ENCODE data around the gene MUTYH. TPM values are rescaled to one million over a fixed set of nuclear protein-coding genes. Genes with fewer than 3 reads are reported as not detected.
"Not testable (repeated sequence)": the region's sequence is repeated elsewhere in the genome, so short reads cannot be mapped to it uniquely, and the experiment has no call there.

The MUTYH gene
- total RNA-seq (ENCODE audit: low replicate concordance): 7.7 and 16.8 TPM in 2 replicates

DNA sequence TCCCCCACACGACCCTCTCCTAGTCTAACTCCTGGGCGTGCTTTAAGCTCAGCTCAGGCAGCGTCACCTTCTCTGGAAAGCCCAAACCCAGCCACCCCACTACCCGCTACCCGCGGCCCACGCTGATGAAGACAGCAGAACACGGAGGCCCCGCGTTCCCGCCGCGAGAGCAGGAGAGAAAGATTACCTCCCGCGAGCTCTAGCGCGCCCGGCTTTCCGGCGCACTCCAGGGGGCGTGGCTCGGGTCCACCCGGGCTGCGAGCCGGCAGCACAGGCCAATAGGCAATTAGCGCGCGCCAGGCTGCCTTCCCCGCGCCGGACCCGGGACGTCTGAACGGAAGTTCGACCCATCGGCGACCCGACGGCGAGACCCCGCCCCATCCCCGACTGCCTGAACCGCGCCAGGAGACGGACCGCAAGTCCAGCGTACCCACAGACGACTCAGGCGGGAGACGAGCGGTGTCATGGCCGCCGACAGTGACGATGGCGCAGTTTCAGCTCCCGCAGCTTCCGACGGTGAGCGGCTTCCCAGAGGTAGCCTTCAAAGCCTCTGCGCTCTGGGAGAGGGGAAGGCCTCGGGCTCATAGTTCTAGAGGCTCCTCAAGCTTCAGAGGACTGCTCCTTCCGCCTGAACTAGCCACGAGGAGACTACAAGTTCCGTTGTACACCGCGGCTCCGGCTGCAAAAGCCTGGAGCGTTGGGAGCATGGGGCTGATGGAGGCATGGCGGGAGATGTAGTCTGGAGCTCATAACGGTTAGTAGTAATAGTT, at the start of gene MUTYH, which contains the start of gene TOE1:
TSS of gene MUTYH (minus strand) at position 652 of the 770 bp plus-strand sequence. CDS start 5,935 bp downstream, outside the sequence.
TSS of gene TOE1 (plus strand) at position 382 of the 770 bp plus-strand sequence. CDS start at position 465, 83 bp downstream.
- TF ChIP-seq, protein P1, sequence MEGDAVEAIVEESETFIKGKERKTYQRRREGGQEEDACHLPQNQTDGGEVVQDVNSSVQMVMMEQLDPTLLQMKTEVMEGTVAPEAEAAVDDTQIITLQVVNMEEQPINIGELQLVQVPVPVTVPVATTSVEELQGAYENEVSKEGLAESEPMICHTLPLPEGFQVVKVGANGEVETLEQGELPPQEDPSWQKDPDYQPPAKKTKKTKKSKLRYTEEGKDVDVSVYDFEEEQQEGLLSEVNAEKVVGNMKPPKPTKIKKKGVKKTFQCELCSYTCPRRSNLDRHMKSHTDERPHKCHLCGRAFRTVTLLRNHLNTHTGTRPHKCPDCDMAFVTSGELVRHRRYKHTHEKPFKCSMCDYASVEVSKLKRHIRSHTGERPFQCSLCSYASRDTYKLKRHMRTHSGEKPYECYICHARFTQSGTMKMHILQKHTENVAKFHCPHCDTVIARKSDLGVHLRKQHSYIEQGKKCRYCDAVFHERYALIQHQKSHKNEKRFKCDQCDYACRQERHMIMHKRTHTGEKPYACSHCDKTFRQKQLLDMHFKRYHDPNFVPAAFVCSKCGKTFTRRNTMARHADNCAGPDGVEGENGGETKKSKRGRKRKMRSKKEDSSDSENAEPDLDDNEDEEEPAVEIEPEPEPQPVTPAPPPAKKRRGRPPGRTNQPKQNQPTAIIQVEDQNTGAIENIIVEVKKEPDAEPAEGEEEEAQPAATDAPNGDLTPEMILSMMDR (IDR thresholded peaks at IDR 0.05; ENCODE audit: insufficient read depth, low read length): no peak
- DNase-seq (ENCODE audit: low read depth): peak; percentile 87
- H3K4me3 ChIP-seq (ENCODE audit: low read depth, low read length): peak within 1 kb of the TSS; percentile 79

DNA sequence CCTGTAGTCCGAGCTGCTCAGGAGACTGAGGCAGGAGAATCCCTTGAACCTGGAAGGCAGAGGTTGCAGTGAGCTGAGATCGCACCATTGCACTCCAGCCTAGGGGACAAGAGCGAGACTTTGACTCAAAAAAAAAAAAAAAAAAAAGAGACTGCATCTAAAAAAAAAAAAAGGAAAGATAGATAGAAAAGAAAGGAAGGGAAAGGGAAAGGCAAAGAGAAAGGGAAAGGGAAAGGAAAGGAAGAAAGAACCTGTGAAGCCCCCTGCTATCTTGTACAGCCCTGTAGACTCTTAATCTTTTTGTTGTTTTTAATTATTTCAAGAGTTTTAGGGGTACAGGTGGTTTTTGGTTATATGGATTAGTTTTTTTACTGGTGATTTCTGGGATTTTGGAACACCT, 46.0 kb upstream of the MUTYH start:
- TF ChIP-seq, protein P1 (IDR thresholded peaks at IDR 0.05; ENCODE audit: insufficient read depth, low read length): no peak
- DNase-seq (ENCODE audit: low read depth): no peak
- H3K4me3 ChIP-seq (ENCODE audit: low read depth, low read length): no peak overlapping the region

DNA sequence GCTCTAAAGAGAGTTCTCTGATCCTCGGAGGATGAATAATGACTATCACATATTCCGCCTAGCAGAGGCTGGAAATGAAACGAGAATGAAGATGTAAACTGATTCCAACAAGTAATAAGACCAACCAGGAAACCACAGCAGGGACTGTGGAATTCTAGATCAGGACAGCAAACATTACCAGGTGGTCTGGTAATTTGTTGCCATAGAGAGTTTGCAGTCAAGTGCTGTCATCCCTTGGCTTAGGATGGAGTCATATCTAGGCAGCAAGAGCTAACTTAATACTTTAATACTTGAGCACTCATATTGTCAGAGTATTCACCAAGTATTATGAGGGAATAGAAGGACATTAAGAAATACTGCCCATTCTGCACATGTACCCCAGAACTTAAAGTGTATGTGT, 45.1 kb upstream of the MUTYH start:
- no peak overlapping the region for H3K4me3 ChIP-seq (ENCODE audit: low read depth, low read length)
- DNase-seq (ENCODE audit: low read depth): no peak
- TF ChIP-seq, protein P1 (IDR thresholded peaks at IDR 0.05; ENCODE audit: insufficient read depth, low read length): no peak

DNA sequence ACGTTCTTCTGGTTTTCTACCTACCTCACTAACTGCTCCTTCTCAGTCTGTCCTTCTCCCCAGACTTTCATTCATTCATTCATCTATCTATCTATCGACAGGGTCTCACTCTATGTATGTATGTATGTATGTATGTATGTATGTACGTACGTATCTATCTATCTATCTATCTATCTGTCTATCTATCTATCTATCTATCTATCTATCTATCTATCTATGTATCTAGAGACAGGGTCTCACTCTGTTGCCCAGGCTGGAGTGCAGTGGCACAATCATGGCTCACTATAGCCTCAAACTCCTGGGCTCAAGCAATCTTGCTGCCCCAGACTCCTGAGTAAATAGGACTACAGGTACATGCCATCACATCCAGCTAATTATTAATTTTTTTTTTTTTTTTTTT, 44.0 kb upstream of the MUTYH start:
- DNase-seq (ENCODE audit: low read depth); H3K4me3 ChIP-seq (ENCODE audit: low read depth, low read length): not testable (repeated sequence)

DNA sequence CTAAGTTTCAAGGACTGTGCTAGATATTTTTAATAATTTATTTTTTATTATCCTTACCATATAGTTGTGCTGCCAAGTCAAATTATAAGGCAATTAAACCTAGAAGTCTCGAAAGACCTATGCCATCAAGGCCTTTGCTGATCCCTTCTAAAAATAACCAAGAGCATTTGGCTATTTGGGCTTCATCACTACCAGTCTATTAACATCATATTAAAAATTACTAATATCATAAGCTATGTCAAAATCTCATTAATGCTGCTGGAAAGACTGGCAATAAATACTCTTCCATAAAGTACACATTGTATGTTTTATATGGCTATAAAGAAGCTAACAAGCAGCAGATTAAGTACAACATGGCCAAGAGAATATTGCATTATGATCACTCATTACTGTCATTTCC, 43.0 kb upstream of the MUTYH start:
- H3K4me3 ChIP-seq (ENCODE audit: low read depth, low read length): no peak overlapping the region
- DNase-seq (ENCODE audit: low read depth): no peak
- TF ChIP-seq, protein P1 (IDR thresholded peaks at IDR 0.05; ENCODE audit: insufficient read depth, low read length): no peak

DNA sequence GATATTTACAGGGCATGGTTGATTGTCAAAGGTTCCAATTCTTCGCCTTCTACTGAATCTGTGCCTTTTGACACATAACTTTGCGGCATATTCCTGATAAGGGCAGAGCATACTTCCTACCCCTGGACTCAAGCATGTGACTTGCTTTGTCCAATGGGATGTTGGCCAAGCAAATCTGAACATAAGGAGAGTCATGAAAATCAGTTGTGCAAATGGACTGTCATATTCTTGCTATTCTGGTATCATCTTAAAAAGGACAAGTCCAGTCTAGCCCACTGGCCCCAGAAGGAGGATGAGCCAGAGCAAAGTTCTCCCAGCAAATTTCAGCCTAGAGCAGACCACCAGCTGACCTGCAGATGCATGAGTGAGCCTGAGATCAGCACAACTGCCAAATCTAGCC, 41.0 kb upstream of the MUTYH start:
- no peak overlapping the region for H3K4me3 ChIP-seq (ENCODE audit: low read depth, low read length)
- TF ChIP-seq, protein P1 (IDR thresholded peaks at IDR 0.05; ENCODE audit: insufficient read depth, low read length): no peak
- DNase-seq (ENCODE audit: low read depth): no peak

DNA sequence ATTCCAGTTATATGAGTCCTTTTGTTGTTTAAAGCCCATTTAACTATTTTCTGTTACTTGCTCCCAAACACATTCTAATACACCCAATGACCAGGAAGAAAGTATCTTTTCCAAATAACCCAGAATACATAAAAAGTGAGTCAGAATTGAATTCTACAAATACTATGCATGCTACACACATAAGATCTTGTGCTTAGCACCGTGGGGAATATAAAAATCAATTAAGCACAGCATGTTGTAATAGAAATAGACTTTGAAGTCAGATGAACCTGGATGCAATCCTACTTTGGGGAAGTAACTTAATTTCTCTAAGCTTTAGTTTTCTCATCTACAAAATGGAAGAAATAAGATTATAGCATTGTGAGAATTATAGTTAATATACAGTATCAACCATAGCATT, 40.5 kb upstream of the MUTYH start:
- no peak for DNase-seq (ENCODE audit: low read depth)
- H3K4me3 ChIP-seq (ENCODE audit: low read depth, low read length): no peak overlapping the region
- TF ChIP-seq, protein P1 (IDR thresholded peaks at IDR 0.05; ENCODE audit: insufficient read depth, low read length): no peak
